GM23338 (cell line): ENCODE measurements around the gene MCTP1. TPM values are rescaled to one million over a fixed set of nuclear protein-coding genes. Genes with fewer than 3 reads are reported as not detected.

ENCODE experiments used
- ATAC-seq: fragments of 200-7000 bp; cut with Tn5 transposase; 3 replicates; pipeline ENCODE4 v1.9.1; 2020
- DNase-seq: peaks from one replicate; pipeline ENCODE4 v3.0.0-alpha.2; 2015; ENCODE audit warnings: low spot score
- H2AFZ ChIP-seq: fragments of 200-600 bp; sonication (generic); 2 replicates; pipeline ENCODE4 v1.8.0; 2016; ENCODE audit warnings: antibody characterized with exemption, mild to moderate bottlenecking, moderate library complexity
- H3F3A ChIP-seq: fragments of 200-600 bp; sonication (generic); replicated peaks from 2 replicates; pipeline ENCODE4 v1.8.0; 2017; ENCODE audit warnings: antibody characterized with exemption, mixed run types, low read depth
- H3K27ac ChIP-seq: fragments of 200-600 bp; sonication (generic); 2 replicates; pipeline ENCODE4 v1.6.1; 2016; ENCODE audit warnings: low read depth
- H3K27me3 ChIP-seq: fragments of 200-600 bp; sonication (generic); 2 replicates; pipeline ENCODE4 v1.8.0; 2016; ENCODE audit warnings: mild to moderate bottlenecking, mixed run types, moderate library complexity; ENCODE audit not compliant: insufficient read depth
- H3K36me3 ChIP-seq: fragments of 200-600 bp; sonication (generic); 2 replicates; pipeline ENCODE4 v1.8.0; 2016; ENCODE audit warnings: mild to moderate bottlenecking; ENCODE audit not compliant: insufficient read depth
- H3K4me1 ChIP-seq: fragments of 200-600 bp; sonication (generic); 2 replicates; pipeline ENCODE4 v1.8.0; 2016; ENCODE audit warnings: mild to moderate bottlenecking, moderate library complexity; ENCODE audit not compliant: insufficient read depth
- H3K4me2 ChIP-seq: fragments of 200-600 bp; sonication (generic); 2 replicates; pipeline ENCODE4 v1.7.1; 2017; ENCODE audit warnings: mixed run types
- H3K4me3 ChIP-seq: fragments of 200-600 bp; sonication (generic); 2 replicates; pipeline ENCODE4 v1.6.1; 2016; ENCODE audit warnings: mixed run types
- H3K79me2 ChIP-seq: fragments of 200-600 bp; sonication (generic); replicated peaks from 2 replicates; pipeline ENCODE4 v1.8.0; 2017; ENCODE audit warnings: mild to moderate bottlenecking; ENCODE audit not compliant: insufficient read depth
- H3K9me2 ChIP-seq: fragments of 200-600 bp; sonication (generic); 2 replicates; pipeline ENCODE4 v1.8.0; 2017; ENCODE audit not compliant: insufficient read depth
- H4K20me1 ChIP-seq: fragments of 200-600 bp; sonication (generic); replicated peaks from 2 replicates; pipeline ENCODE4 v1.8.0; 2017; ENCODE audit warnings: mild to moderate bottlenecking; ENCODE audit not compliant: insufficient read depth
- H3K27ac Mint-ChIP-seq: 2 replicates; pipeline ENCODE4 v1.8.0; 2020; ENCODE audit warnings: inconsistent platforms, mild to moderate bottlenecking, moderate library complexity, mixed read lengths
- H3K27me3 Mint-ChIP-seq: 3 replicates; pipeline ENCODE4 v1.8.0; 2022; ENCODE audit warnings: low read depth, mild to moderate bottlenecking, moderate library complexity, mixed read lengths, inconsistent platforms; ENCODE audit not compliant: insufficient read depth, poor library complexity
- H3K36me3 Mint-ChIP-seq: 3 replicates; pipeline ENCODE4 v1.8.0; 2021; ENCODE audit warnings: low read depth, mild to moderate bottlenecking, inconsistent platforms, moderate library complexity, mixed read lengths
- H3K4me1 Mint-ChIP-seq: 3 replicates; pipeline ENCODE4 v1.8.0; 2020; ENCODE audit warnings: mild to moderate bottlenecking, inconsistent platforms, mixed read lengths
- H3K4me3 Mint-ChIP-seq: 3 replicates; pipeline ENCODE4 v1.8.0; 2021; ENCODE audit warnings: moderate library complexity, mild to moderate bottlenecking, inconsistent platforms, mixed read lengths
- H3K9me3 Mint-ChIP-seq: 3 replicates; pipeline ENCODE4 v1.8.0; 2020; ENCODE audit warnings: moderate library complexity, mild to moderate bottlenecking, inconsistent platforms, mixed read lengths
- CREB1 ChIP-seq: fragments of 250-450 bp; sonication (Bioruptor Pico); IDR thresholded peaks from 2 replicates; pipeline ENCODE4 v1.5.0; 2020; ENCODE audit warnings: low read depth, mild to moderate bottlenecking, moderate library complexity
- JUNB ChIP-seq: IDR thresholded peaks from one replicate; pipeline ENCODE4 v1.6.1; 2016; ENCODE audit warnings: antibody characterized with exemption; ENCODE audit not compliant: unreplicated experiment
- NANOG ChIP-seq: IDR thresholded peaks from 2 replicates; pipeline ENCODE4 v1.6.1; 2016; ENCODE audit warnings: antibody characterized with exemption, borderline replicate concordance
- POLR2AphosphoS5 ChIP-seq: IDR thresholded peaks from 2 replicates; pipeline ENCODE4 v1.6.1; 2016; ENCODE audit warnings: antibody characterized with exemption, low read depth
- STAT1 ChIP-seq: IDR thresholded peaks from one replicate; pipeline ENCODE4 v1.6.1; 2016; ENCODE audit warnings: antibody characterized with exemption; ENCODE audit not compliant: unreplicated experiment
- ZNF114 ChIP-seq: fragments of 250-450 bp; sonication (Bioruptor Pico); IDR thresholded peaks from 2 replicates; pipeline ENCODE4 v1.5.0; 2020; ENCODE audit warnings: mild to moderate bottlenecking, moderate library complexity
- ZNF331 ChIP-seq: fragments of 250-450 bp; sonication (Bioruptor Pico); IDR thresholded peaks from 2 replicates; pipeline ENCODE4 v1.5.0; 2020; ENCODE audit warnings: low read depth, mild to moderate bottlenecking, moderate library complexity
- polyA plus RNA-seq: library from polyadenylated mRNA; unstranded; fragments of >200 nt; fragmentation: Nextera tagmentation; extraction: Ambion mirVana; gene quantifications from 2 replicates; pipeline ENCODE4 v1.2.1, GENCODE V29; 2016
- total RNA-seq: library from RNA; depleted of rRNA; stranded (reverse); fragments of >200 nt; shearing (Covaris generic); gene quantifications from 2 replicates; pipeline ENCODE4 v1.2.3, GENCODE V29; 2014
- TF ChIP-seq, protein P1 (sequence below): fragments of 250-450 bp; sonication (Bioruptor Pico); IDR thresholded peaks from 2 replicates; pipeline ENCODE4 v1.5.0; 2020; ENCODE audit warnings: mild to moderate bottlenecking, moderate library complexity
- TF ChIP-seq, protein P2 (sequence below): IDR thresholded peaks from one replicate; pipeline ENCODE4 v1.6.1; 2018; ENCODE audit warnings: antibody characterized with exemption; ENCODE audit not compliant: unreplicated experiment

MCTP1 gene
- total and polyA plus RNA-seq, 2 experiments from 2014 or later, result 3.7 to 4.2 TPM

DNA sequence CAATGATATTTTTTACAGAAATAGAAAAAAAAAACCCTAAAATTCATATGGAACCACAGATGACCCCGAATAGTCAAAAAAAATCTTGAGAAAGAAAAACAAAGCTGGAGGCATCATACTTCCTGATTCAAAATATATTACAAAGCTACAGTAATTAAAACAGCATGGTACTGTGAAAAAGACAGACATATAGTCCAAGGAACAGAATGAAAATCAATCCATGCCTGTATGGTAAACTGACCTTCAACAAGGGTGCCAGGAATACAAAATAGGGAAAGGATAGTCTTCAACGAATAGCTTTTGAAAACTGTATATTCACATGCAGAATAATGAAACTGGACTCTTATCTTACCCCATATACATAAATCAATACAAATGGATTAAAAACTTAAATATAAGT is 307.5 kb downstream of the MCTP1 start:
- no peaks in the 10 kb centered on the region for H3K27me3 Mint-ChIP-seq

More for the DNA sequence above, 307.5 kb downstream of the MCTP1 start:
- Histone ChIP-seq H3K4me1 (no peaks in the 10 kb centered on the region), H3K4me3 (no peak overlapping the region), H3K27ac (no peak overlapping the region), H2AFZ (no peak overlapping the region), H3K4me2 (no peak overlapping the region), H3F3A (no peaks in the 10 kb centered on the region), H3K79me2 (no peaks in the 10 kb centered on the region), H4K20me1 (no peaks in the 10 kb centered on the region), H3K9me2 (no peaks in the 10 kb centered on the region), H3K36me3 (no peaks in the 10 kb centered on the region), H3K27me3 (no peaks in the 10 kb centered on the region)
- Mint-ChIP-seq H3K9me3 (peaks cover 12% of the 10 kb centered on the region; the same call in 2 of the 3 replicates), H3K4me1 (no peaks in the 10 kb centered on the region), H3K36me3 (peaks cover 4% of the 10 kb centered on the region; the same call in 1 of the 3 replicates), H3K27ac (no peak overlapping the region), H3K4me3 (no peak overlapping the region)
- ATAC-seq, result no peak
- TF ChIP-seq, protein P1, sequence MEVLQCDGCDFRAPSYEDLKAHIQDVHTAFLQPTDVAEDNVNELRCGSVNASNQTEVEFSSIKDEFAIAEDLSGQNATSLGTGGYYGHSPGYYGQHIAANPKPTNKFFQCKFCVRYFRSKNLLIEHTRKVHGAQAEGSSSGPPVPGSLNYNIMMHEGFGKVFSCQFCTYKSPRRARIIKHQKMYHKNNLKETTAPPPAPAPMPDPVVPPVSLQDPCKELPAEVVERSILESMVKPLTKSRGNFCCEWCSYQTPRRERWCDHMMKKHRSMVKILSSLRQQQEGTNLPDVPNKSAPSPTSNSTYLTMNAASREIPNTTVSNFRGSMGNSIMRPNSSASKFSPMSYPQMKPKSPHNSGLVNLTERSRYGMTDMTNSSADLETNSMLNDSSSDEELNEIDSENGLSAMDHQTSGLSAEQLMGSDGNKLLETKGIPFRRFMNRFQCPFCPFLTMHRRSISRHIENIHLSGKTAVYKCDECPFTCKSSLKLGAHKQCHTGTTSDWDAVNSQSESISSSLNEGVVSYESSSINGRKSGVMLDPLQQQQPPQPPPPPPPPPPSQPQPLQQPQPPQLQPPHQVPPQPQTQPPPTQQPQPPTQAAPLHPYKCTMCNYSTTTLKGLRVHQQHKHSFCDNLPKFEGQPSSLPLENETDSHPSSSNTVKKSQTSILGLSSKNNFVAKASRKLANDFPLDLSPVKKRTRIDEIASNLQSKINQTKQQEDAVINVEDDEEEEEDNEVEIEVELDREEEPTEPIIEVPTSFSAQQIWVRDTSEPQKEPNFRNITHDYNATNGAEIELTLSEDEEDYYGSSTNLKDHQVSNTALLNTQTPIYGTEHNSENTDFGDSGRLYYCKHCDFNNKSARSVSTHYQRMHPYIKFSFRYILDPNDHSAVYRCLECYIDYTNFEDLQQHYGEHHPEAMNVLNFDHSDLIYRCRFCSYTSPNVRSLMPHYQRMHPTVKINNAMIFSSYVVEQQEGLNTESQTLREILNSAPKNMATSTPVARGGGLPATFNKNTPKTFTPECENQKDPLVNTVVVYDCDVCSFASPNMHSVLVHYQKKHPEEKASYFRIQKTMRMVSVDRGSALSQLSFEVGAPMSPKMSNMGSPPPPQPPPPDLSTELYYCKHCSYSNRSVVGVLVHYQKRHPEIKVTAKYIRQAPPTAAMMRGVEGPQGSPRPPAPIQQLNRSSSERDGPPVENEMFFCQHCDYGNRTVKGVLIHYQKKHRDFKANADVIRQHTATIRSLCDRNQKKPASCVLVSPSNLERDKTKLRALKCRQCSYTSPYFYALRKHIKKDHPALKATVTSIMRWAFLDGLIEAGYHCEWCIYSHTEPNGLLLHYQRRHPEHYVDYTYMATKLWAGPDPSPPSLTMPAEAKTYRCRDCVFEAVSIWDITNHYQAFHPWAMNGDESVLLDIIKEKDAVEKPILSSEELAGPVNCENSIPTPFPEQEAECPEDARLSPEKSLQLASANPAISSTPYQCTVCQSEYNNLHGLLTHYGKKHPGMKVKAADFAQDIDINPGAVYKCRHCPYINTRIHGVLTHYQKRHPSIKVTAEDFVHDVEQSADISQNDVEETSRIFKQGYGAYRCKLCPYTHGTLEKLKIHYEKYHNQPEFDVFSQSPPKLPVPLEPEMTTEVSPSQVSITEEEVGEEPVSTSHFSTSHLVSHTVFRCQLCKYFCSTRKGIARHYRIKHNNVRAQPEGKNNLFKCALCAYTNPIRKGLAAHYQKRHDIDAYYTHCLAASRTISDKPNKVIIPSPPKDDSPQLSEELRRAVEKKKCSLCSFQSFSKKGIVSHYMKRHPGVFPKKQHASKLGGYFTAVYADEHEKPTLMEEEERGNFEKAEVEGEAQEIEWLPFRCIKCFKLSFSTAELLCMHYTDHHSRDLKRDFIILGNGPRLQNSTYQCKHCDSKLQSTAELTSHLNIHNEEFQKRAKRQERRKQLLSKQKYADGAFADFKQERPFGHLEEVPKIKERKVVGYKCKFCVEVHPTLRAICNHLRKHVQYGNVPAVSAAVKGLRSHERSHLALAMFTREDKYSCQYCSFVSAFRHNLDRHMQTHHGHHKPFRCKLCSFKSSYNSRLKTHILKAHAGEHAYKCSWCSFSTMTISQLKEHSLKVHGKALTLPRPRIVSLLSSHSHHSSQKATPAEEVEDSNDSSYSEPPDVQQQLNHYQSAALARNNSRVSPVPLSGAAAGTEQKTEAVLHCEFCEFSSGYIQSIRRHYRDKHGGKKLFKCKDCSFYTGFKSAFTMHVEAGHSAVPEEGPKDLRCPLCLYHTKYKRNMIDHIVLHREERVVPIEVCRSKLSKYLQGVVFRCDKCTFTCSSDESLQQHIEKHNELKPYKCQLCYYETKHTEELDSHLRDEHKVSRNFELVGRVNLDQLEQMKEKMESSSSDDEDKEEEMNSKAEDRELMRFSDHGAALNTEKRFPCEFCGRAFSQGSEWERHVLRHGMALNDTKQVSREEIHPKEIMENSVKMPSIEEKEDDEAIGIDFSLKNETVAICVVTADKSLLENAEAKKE (CRISPR knock-in tag), result no peak
- no peak for TF ChIP-seq NANOG
- TF ChIP-seq STAT1, result no peak
- TF ChIP-seq, protein P2, sequence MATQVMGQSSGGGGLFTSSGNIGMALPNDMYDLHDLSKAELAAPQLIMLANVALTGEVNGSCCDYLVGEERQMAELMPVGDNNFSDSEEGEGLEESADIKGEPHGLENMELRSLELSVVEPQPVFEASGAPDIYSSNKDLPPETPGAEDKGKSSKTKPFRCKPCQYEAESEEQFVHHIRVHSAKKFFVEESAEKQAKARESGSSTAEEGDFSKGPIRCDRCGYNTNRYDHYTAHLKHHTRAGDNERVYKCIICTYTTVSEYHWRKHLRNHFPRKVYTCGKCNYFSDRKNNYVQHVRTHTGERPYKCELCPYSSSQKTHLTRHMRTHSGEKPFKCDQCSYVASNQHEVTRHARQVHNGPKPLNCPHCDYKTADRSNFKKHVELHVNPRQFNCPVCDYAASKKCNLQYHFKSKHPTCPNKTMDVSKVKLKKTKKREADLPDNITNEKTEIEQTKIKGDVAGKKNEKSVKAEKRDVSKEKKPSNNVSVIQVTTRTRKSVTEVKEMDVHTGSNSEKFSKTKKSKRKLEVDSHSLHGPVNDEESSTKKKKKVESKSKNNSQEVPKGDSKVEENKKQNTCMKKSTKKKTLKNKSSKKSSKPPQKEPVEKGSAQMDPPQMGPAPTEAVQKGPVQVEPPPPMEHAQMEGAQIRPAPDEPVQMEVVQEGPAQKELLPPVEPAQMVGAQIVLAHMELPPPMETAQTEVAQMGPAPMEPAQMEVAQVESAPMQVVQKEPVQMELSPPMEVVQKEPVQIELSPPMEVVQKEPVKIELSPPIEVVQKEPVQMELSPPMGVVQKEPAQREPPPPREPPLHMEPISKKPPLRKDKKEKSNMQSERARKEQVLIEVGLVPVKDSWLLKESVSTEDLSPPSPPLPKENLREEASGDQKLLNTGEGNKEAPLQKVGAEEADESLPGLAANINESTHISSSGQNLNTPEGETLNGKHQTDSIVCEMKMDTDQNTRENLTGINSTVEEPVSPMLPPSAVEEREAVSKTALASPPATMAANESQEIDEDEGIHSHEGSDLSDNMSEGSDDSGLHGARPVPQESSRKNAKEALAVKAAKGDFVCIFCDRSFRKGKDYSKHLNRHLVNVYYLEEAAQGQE, result no peak
- TF ChIP-seq JUNB, result no peak
- no peak for TF ChIP-seq CREB1 (CRISPR knock-in tag)
- no peak for TF ChIP-seq POLR2AphosphoS5
- no peak for TF ChIP-seq ZNF114 (CRISPR knock-in tag)
- no peak for TF ChIP-seq ZNF331 (CRISPR knock-in tag)
- DNase-seq, result no peak
